Measurements from ENCODE around the gene YIPF3. TPM values are rescaled to one million over a fixed set of nuclear protein-coding genes. Genes with fewer than 3 reads are reported as not detected.

The YIPF3 gene
- total and polyA plus RNA-seq, 10 of the 15 experiments (the other 5 are each of a cell fraction or from before 2014, with no cell fraction given), result 20.5 to 88.8 (median 44.7) TPM

GRCh38 chr6:43541774-43542471 lies 25.2 kb upstream of the YIPF3 start (continued):
- TF ChIP-seq YY1 (IDR thresholded peaks at IDR 0.05; ENCODE audit: low read depth, low read length) (0 out of 2 replicates have a peak, but pooled peaks have one; percentile 37), BCL3 (IDR thresholded peaks at IDR 0.05; ENCODE audit: borderline replicate concordance, insufficient read depth, low read depth, low read length, poor library complexity, severe bottlenecking) (peak; percentile 58), MEF2B (IDR thresholded peaks at IDR 0.05; ENCODE audit: partially characterized antibody, poor library complexity, severe bottlenecking) (peak; percentile 33), JUNB (IDR thresholded peaks at IDR 0.05) (peak; percentile 14; the same call in 1 of the 2 replicates), ZNF592 (IDR thresholded peaks at IDR 0.05) (no peak), NFIC (IDR thresholded peaks at IDR 0.05; ENCODE audit: low read depth, low read length) (peak; percentile 73), MTA3 (IDR thresholded peaks at IDR 0.05; ENCODE audit: borderline replicate concordance, low read length) (peak; percentile 60; the same call in 1 of the 2 replicates), REST (IDR thresholded peaks at IDR 0.05; ENCODE audit: low read depth, low read length) (0 out of 2 replicates have a peak, but pooled peaks have one; percentile 27), MEF2A (IDR thresholded peaks at IDR 0.05; ENCODE audit: insufficient read depth, low read depth, low read length) (0 out of 2 replicates have a peak, but pooled peaks have one; percentile 35)

Measured in GM12878 (cell line).